K562 (cell line): ENCODE results near the gene ARHGEF1.

ENCODE experiments used
- ARID4B ChIP-seq: sonication (generic); formaldehyde crosslinking; IDR thresholded peaks from 2 replicates; pipeline ENCODE4 v1.8.0; 2022; ENCODE audit warnings: mild to moderate bottlenecking, missing genetic modification reagents
- CEBPB ChIP-seq: fragments of 450-650 bp; IDR thresholded peaks from 2 replicates; pipeline ENCODE4 v1.6.1; 2016; ENCODE audit warnings: missing genetic modification characterization, missing compliant biosample characterization
- CTCF ChIP-seq, 3 experiments: IDR thresholded peaks in 2 of 3; conservative IDR thresholded peaks in 1 of 3; 2 replicates each; pipeline ENCODE4 v1.5.1; 2011 to 2012; ENCODE audit warnings: low read length in 3 of 3, mild to moderate bottlenecking in 3 of 3, control low read depth in 2 of 3, improper control_type of control experiment in 1 of 3, inconsistent platforms in 1 of 3, low read depth in 1 of 3, mixed read lengths in 1 of 3, moderate library complexity in 1 of 3; ENCODE audit not compliant: insufficient read depth in 2 of 3
- EHMT2 ChIP-seq: fragments of 450-650 bp; IDR thresholded peaks from 2 replicates; pipeline ENCODE4 v1.6.1; 2018; ENCODE audit warnings: antibody characterized with exemption
- EP300 ChIP-seq: IDR thresholded peaks from 2 replicates; pipeline ENCODE4 v1.6.1; 2012; ENCODE audit warnings: low read length, improper control_type of control experiment
- ETS1 ChIP-seq: conservative IDR thresholded peaks from 2 replicates; pipeline ENCODE4 v1.6.1; 2011; ENCODE audit warnings: low read depth, mild to moderate bottlenecking, low read length; ENCODE audit not compliant: control insufficient read depth
- JUN ChIP-seq, 2 experiments: sonication (generic) in 1 of 2; formaldehyde crosslinking in 1 of 2; IDR thresholded peaks; 2 replicates each; pipeline versions ENCODE4 v1.6.1 to v1.8.0; 2012 to 2022; ENCODE audit warnings: borderline replicate concordance in 2 of 2, mild to moderate bottlenecking in 2 of 2, improper control_type of control experiment in 1 of 2, low read depth in 1 of 2, low read length in 1 of 2, missing genetic modification reagents in 1 of 2
- MAX ChIP-seq: sonication (generic); formaldehyde crosslinking; IDR thresholded peaks from 2 replicates; pipeline ENCODE4 v1.9.0; 2022; ENCODE audit warnings: mild to moderate bottlenecking, missing genetic modification reagents
- NR2C2 ChIP-seq, 2 experiments: fragments of 200-800 bp in 1 of 2; sonication (Bioruptor generic) in 1 of 2; sonication (generic) in 1 of 2; formaldehyde crosslinking in 1 of 2; IDR thresholded peaks; 2 replicates each; pipeline versions ENCODE4 v1.6.1 to v1.8.0; 2016 to 2022; ENCODE audit warnings: mild to moderate bottlenecking in 1 of 2, missing compliant biosample characterization in 1 of 2, missing genetic modification characterization in 1 of 2, missing genetic modification reagents in 1 of 2
- SP1 ChIP-seq: sonication (generic); formaldehyde crosslinking; IDR thresholded peaks from 2 replicates; pipeline ENCODE4 v1.8.1; 2022; ENCODE audit warnings: mild to moderate bottlenecking, missing genetic modification reagents
- SPI1 ChIP-seq: IDR thresholded peaks from 2 replicates; pipeline ENCODE4 v1.6.1; 2011; ENCODE audit warnings: low read depth, low read length, control low read depth, borderline replicate concordance
- ZC3H4 ChIP-seq: sonication (generic); formaldehyde crosslinking; IDR thresholded peaks from 2 replicates; pipeline ENCODE4 v1.9.0; 2021; ENCODE audit warnings: missing genetic modification reagents, borderline replicate concordance
- ZNF3 ChIP-seq: fragments of 250-450 bp; sonication (Bioruptor Pico); IDR thresholded peaks from 2 replicates; pipeline ENCODE4 v1.5.0; 2021; ENCODE audit warnings: mild to moderate bottlenecking, moderate library complexity

- TF ChIP-seq EP300, result no peak
- no peak for TF ChIP-seq CTCF (IDR thresholded peaks at IDR 0.05 in 2 of 3, conservative IDR thresholded peaks at IDR 0.05 in 1 of 3; ENCODE audit: insufficient read depth in 2 of 3, low read depth in 1 of 3, low read length in 3 of 3)
- TF ChIP-seq SP1, result no peak
- TF ChIP-seq ETS1, result no peak
- TF ChIP-seq SPI1, result no peak
- TF ChIP-seq ZNF3 (CRISPR knock-in tag), result no peak
- TF ChIP-seq CEBPB (tag), result no peak
- TF ChIP-seq EHMT2, result no peak
- no peak for TF ChIP-seq NR2C2 (CRISPR knock-in tag; IDR thresholded peaks at IDR 0.05)
- no peak for TF ChIP-seq NR2C2 (tag; IDR thresholded peaks at IDR 0.05)
- TF ChIP-seq ARID4B, result 0 out of 2 replicates have a peak, but pooled peaks have one; percentile 42
- TF ChIP-seq ZC3H4, result no peak
- TF ChIP-seq MAX (CRISPR knock-in tag), result peak; percentile 96
- TF ChIP-seq JUN (IDR thresholded peaks at IDR 0.05; ENCODE audit: borderline replicate concordance, low read depth, low read length), result no peak
- no peak for TF ChIP-seq JUN (CRISPR knock-in tag; IDR thresholded peaks at IDR 0.05; ENCODE audit: borderline replicate concordance)
Measured at GRCh38 chr19:41924151-41925145, 41.5 kb downstream of the ARHGEF1 start.
